Right ventricle myocardium inferior (tissue), 1 donor: ENCODE results near the gene CBFA2T2. TPM values are rescaled to one million over a fixed set of nuclear protein-coding genes. Genes with fewer than 3 reads are reported as not detected.
A peak's percentile ranks its signal among the peaks of the same experiment; 100 is the strongest.
"Not testable (repeated sequence)": the region's sequence is repeated elsewhere in the genome, so short reads cannot be mapped to it uniquely, and the experiment has no call there.

Experiments used
- ATAC-seq: fragments of 200-7000 bp; cut with Tn5 transposase; one replicate; pipeline ENCODE4 v1.9.1; 2020; ENCODE audit warnings: mild to moderate bottlenecking, moderate library complexity
- DNase-seq: peaks from one replicate; pipeline ENCODE4 v3.0.0; 2021; ENCODE audit errors: missing footprints
- intact Hi-C: fragments of 100-400 bp; cut with DNase I; formaldehyde crosslinking; loops from one replicate; pipeline ENCODE4 v1.11.0; 2022
- long read RNA-seq: library from polyadenylated mRNA; unstranded; transcript quantifications from one replicate; pipeline ENCODE4 v2.0.0, GENCODE V29; 2021
- total RNA-seq: library from RNA; stranded (reverse); fragmentation: NEBNext Ultra II Directional; extraction: Animal tissue kit (Norgen Biotek cat#: 25700); gene quantifications from one replicate; pipeline ENCODE4 v1.2.1, GENCODE V29; 2021
- donor health status: DM: no; HTN: yes; CAD: no; lungs with severe emphysema.

Gene CBFA2T2
- total RNA-seq: 11.3 TPM
- long read RNA-seq, partial matches to known transcripts: 0 of 2 reads
- long read RNA-seq, other reads (novel, unspliced or antisense): 2 of 2 reads

DNA sequence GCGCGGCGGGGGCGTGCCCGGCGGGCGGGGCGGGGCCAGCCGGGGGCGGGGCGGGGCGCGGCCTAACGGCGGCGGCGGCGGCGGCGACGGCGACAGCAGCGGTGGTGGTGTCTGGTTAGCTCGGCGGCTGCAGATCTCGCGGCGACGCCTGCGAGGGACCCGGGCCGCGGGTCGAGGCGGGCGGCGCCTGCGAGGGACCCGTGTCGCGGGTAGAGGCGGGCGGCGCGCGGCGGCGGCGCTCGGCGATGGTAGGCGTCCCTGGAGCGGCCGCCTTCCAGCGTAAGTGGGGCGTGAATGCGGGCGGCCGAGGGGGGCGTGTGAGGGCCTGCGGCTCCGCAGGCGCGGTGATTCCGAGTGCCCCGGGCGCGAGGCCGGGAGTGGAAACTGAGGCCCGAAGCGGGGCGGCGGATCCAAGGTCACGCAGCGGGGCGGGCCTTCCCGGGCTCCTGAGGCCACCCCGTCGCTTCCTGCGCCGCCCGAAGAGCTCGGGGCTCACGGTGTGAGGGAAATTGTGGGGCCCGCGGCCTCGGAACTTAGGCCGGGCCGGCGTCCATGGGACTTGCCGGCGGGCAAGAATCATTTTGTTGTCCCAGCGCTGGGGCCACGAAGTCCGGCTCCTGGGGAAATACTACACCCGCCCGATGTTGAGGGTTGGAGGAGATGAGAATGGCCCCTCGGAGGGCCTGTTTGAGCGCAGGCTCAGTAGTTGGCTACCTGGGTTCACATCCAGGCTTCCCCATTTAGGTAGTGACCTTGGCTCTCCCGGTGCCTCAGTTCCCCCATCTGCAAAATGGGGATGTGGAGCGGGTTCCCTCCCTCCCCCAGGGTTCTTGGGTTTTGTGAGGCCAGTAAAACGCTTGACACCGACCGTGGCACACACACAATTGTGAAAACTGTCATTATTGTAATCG lies at the start of gene CBFA2T2:
TSS of gene CBFA2T2 (plus strand) at position 74 of the 911 bp plus-strand sequence. CDS start at position 246, 172 bp downstream.
- intact Hi-C loops: no loop called here
- ATAC-seq (peak; percentile 45), DNase-seq (peak; percentile 87)

DNA sequence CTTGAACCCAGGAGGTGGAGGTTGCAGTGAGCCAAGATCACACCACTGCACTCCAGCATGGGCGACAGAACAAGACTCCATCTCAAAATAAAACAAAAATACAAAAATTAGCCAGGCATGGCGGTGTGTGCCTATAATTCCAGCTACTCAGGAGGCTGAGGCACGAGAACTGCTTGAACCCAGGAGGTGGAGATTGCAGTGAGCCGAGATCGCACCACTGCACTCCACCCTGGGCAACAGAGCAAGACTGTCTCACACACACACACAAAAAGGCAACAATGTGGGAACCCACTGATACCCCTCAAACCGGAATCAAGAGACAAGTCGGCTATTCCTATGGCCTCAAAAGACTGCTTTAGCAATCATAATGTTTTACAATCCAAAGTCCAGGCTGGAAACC lies 49.3 kb upstream of the CBFA2T2 start:
- ATAC-seq, intact Hi-C loops, DNase-seq: not testable (repeated sequence)

DNA sequence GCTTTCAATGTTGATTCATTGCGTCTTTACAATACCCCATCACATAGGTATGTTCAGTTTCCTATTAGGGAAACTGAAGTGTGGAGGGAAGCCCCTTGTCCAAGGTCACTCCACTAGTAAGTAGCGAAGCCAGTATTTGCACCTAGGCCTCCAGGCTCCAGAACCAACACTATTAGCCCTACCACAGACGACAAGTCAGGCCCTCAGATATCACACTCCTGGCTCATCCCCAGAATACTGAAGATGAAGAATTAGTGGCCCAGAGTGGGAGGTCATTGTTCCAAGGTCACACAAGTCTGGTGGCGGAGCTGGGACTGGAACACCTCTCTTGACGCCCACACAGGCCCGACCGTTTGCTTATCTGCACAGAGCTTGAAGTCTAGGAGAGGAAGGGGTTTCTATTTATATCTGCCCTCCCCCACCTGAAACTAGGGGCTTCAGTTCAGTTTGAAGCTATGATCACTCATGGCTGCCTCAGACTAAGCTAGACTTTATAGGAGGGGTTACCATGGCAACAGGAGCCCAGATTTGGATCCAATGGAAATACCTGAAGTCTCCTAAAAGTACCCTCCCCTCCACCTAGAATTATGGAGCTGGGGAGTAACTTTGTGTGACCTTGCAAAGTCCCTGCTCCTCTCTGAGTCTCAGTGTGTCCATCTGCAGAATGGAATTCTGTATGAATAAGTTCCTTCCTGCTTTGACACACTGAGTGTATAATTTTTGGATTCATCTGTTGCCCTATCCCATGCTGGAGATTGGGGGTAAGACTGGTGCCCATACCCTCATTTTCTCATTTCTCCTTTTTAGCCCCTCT lies 48.5 kb upstream of the CBFA2T2 start:
- intact Hi-C loops: no loop called here
- ATAC-seq: no peak
- no peak for DNase-seq

DNA sequence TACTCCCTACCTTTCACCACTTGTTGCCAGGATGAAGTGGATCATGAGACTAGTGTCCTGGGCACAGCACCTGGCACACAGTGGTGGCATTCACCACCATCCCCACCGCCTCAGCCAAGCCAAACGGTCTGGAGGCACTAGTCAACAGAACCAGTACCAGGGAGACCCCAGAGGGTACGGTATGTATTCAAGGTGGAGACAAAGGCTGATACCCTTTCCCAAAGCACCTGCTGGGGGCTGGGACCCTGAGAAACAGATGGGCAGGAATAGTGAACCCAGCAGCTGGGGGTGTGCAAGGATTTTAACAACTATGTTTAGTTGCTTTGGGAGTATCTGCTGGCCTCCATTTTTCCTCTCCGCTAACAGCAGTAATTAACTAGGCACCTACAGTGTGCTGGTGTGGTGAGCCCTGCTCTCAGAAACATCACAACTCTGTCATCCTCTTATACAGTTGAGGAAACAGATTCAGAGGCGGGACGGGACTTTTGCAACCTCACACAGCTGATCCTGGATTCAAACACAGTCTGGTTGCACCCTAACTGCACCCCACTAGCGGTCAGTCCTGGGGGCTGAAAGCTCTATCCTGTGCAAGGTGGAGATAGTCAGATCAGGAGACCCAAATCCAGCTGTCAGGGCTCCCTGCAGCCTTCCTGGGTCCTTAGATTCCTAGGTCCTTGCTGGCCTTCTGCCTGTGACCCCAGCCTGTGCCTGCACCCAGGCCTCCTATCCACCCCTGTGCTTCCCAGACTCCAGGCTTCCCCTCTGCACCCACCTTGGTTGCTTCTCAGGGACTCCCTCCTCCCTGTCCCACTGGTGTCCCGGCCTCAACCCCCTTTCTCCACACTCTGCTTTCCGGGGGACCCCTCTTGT lies 47.5 kb upstream of the CBFA2T2 start:
- intact Hi-C loops: loop anchor here (1.0 kb wide), 1 partner anchor 23 kb away; no protein-coding TSS in a partner anchor
- no peak for ATAC-seq

DNA sequence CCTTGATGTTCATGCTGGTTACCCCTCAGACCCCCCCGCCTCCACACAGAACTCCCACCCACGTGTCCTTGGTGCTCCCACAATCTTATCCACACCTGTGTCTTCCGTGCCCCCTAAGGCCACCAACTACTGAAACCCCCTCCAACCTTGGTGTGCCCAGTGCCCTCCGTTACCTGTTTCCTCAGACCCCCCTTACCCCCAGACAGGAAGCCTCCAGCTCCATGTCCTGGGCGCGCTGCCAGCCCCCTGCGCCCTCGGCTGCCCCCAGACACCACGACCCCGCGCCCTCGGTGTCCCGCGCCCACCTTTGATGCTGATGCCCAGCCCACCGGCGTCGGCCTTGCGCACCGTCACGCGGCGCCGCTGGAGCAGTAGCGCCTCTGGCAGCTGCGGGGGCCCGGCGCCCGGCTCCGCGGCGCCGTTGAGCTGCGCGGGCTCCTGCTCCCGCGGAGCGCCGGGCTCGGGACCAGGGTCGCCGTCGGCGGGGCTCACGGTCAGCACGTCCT lies 46.8 kb upstream of the CBFA2T2 start:
- no peak for ATAC-seq
- intact Hi-C loops: loop anchor here (1.0 kb wide), 1 partner anchor 24 kb away; no protein-coding TSS in a partner anchor

More for the DNA sequence above, 47.5 kb upstream of the CBFA2T2 start:
- no peak for DNase-seq

DNA sequence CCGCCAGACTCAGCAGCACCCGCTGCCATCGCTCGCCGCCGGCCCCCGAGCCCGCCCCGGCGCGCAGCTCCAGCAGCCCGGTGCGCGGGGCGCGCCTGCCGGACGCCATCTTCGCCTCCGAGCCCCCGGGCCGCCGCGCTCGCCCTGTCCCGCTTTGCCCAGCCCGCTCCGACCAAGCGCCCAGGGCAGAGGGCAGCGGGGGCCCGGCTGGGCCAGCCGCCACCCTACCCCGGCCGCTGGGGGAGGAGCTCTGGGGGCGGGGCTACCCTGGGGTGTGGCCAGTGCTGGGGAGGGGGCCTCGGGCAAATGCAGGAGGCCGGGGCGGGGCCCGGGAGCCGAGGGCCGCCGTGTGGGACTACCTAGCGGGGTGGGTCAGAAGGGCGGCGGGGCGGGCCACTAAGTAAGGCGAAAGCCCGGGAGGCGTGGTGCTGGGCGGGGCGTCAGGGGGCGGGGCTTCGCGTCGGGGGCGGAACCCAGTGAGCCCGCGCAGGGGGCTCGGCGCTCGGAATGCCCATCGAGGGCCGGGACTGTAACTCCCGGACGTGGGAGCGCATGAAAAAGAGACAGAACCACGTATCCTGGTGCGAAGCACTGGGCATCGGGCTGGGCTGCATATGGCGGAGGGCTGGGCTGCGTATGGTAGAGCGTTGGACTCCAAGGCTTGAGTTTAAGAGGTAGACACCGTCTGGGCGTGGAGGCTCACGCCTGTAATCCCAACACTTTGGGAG lies 46.2 kb upstream of the CBFA2T2 start, which contains the start of gene SNTA1:
TSS of gene SNTA1 (minus strand) at position 252 of the 728 bp plus-strand sequence. CDS start at position 109, 143 bp downstream.
- ATAC-seq (peak; percentile 93), DNase-seq (peak; percentile 98)
- intact Hi-C loops: loop anchor here (1.0 kb wide), 1 partner anchor 24 kb away; no protein-coding TSS in a partner anchor

More for the DNA sequence above, 46.8 kb upstream of the CBFA2T2 start:
- peak; percentile 72 for DNase-seq

DNA sequence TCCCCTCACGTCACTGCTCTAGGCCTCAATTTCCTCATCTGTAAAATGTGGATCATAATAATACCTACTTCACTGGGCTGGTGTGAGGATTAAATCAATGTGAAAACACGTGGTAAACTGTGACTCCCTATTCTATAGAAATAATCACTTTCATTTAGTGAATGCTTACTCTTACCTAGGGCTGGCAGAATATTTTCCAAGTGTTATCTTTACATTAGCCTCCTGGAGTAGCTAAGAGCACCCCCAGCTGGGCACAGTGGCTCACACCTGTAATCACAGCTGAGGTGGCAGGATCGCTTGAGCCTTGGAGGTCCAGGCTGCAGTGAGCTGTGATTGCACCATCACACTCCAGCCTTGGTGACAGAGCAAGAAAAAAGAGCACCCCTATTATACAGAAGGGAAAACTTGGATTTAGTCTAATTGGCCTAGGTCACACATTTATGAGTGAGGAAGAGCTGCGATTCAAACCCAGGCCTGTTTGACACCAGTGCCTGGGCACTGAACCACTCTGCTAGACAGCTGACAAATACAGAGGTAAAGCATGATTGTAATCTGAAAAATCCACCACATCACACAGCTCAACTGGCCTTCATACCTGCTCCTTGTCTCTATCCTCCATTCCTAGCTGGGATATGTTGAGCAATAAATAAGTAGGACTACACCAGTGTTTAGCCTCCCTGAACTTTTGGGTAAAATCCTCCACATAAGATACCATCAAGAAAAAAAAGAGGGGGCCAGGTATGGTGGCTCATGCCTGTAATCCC lies 44.9 kb upstream of the CBFA2T2 start:
- intact Hi-C loops: no loop called here
- DNase-seq (no peak), ATAC-seq (no peak)

DNA sequence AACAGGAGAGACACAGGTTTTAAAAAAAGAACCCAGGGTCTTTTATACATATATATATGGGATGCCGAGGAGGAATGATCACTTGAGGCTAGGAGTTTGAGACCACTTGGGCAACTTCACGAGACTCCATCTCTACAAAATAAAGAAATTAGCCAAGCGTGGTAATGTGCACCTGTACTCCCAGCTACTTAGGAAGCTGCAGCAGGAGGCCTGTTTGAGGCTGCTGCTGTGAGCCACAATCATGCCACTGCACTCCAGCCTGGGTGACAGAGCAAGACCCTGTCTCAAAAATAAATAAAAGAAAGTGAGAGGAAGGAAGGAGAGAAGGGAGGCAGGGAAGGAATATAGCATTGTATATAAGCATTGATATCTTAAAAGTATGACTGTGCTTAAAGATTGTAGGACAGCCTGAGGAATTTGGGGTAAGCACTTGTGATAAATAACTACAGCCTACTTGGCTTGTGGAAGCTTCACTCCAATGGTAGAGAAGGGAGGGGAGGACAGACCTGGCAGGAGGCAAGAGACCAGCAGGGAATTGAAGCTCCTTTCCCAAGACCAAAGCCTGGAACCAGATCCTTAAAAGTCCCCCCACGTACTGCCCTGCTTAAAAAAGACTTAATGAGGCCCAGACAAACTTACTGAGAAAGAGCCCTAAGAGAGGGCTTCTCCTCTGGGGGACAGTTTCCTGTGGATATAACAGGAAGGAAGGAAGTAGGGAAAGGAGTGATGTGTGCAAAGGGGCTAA lies 43.8 kb upstream of the CBFA2T2 start:
- intact Hi-C loops: no loop called here
- no peak for ATAC-seq
- no peak for DNase-seq

DNA sequence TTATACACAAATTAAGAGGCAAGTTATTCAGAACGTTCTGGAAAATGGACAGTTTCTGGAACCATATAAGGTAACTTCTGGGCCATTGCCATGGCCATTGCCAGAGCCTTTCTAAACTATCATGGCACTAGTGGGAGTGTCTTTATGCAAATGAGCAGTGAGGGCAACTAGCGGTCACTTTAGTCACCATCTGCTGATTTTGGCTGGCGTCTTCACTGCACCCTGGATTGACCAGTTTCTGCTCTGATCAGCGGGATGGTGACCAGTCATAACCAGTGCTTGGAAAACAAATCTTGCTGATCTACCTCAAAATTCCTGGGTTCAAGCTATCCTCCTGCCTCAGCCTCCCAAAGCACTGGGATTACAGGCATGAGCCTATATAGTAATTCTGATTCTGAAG lies 39.0 kb upstream of the CBFA2T2 start:
- intact Hi-C loops: loop anchor here (10.0 kb wide), 1 partner anchor 284 kb away; the partner anchor contains the start of gene ZNF341
- DNase-seq: no peak
- ATAC-seq: no peak

DNA sequence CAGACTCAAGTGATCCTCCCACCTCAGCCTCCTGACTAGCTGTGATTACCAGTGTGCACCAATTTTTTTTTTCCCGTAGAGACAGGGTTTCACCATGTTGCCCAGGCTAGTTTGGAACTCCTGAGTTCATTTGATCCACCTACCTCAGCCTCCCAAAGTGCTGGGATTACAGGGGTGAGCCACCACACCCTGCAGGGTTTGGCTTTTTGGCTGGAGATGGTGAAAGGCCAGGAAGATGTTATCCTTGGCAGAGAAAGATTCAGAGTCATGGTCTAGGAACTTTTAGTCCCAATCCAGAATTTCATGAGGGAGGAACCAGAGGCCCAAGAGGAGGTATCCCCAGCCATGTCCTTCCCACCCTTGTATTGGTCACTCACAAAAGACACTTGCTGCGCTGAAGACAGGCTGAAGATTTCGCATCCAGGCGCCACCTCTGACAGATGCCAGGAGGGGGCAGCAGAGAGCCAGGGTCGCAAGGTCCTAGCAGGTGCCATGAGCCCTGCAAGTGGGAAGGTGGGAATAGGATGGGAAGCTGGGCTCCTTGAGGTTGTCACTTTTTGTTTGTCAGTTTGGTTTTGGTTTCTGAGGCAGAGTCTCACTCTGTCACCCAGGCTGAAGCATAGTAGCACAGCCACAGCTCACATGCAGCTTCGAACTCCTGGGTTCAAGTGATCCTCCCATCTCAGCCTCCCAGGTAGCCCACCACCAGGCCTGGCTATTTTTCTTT lies 32.8 kb upstream of the CBFA2T2 start:
- DNase-seq (peak; percentile 91), ATAC-seq (peak; percentile 93)
- intact Hi-C loops: loop anchor here (2.0 to 10.0 kb wide), 3 partner anchors 196 to 278 kb away; partner anchors contain the start of gene ZNF341

DNA sequence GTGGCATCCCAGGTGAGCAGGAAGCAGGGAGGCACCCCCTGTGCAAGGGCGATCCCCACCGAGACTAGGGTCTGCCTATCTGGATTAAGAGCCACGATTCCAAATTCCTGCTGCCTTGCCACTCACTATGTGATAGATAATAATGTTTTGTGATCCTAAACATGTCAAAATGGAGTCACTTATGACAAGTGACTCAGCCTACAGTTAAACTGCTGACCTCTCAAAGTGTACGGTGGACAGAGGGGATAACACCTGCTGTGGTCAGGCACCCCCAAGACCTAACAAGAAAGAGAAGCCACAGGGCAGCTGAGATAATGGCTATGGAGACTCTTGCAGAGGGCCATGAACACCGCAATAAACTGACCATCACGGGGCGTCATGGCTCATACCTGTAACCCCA lies 30.3 kb upstream of the CBFA2T2 start:
- ATAC-seq (no peak), DNase-seq (no peak)
- intact Hi-C loops: loop anchor here (10.0 kb wide), 1 partner anchor 275 kb away; the partner anchor contains the start of gene ZNF341

DNA sequence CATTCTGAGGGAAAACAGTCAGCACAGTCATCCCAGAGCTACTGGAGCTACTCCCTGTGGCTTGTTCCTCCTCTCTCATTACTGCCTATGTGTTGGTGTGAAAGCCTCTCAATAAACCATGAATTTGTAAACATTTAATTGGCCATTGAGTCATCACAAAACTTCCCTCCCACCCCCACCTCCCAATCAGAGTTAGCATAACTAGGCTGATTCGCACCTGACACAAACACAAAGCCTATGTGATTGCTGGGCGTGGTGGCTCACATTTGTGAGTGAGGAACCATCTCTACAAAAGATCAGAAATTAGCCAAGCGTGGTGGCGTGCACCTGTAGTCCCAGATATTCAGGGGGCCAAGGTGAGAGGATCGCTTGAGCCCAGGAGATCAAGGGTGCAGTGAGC lies 29.2 kb upstream of the CBFA2T2 start:
- ATAC-seq: no peak
- DNase-seq: no peak
- intact Hi-C loops: no loop called here

DNA sequence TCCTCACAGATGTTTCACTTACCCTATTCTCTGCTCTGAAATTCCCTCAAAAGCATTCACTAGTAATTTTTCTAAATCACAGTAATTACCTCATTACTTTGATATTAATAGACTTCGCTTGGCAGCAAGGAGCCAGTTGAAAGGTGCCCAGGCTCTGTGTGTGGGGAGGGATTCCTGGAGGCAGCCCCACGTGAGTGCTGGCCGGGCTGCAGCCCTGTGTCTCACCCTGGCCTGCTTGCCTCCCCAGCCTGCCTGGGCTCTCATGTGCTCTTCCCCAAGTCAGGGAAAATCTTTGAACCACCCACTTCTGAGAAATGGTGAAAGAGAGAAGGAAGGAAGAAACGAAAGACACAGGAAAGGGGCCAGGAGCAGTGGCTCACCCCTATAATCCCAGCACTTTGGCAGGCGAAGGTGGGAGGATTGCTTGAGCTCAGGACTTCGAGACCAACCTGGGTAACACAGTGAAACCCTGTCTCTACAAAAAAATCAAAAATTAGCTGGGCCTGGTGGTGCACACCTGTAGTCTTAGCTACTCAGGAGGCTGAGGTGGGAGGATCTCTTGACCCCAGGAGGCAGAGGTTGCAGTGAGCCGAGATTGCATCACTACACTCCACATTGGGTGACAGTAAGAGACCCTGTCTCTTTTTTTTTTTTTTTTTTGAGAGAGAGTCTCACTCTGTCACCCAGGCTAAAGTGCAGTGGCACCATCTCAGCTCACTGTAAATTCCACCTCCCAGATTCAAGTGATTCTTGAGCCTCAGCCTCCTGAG lies 26.4 kb upstream of the CBFA2T2 start:
- intact Hi-C loops: no loop called here
- ATAC-seq: peak; percentile 84
- no peak for DNase-seq

DNA sequence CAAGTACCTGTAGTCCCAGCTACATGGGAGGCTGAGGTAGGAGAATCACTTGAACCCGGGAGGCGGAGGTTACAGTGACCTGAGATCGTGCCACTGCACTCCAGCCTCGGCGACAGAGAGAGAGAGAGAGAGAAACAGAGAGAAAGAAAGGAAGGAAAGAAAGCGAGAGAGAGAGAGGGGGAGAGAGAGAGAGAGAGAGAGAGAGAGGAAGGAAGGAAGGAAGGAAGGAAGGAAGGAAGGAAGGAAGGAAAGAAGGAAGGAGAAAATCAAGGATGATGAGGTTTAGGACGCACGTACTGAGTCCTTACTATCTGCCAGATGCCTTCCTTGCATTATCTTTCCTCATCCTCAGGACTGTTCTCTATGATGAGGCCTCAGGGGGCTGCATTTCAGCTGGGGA lies 25.1 kb upstream of the CBFA2T2 start:
- intact Hi-C loops, ATAC-seq, DNase-seq: not testable (repeated sequence)
